Hepatocyte (in vitro differentiated cells): ENCODE measurements around the gene CELA2A. TPM values are rescaled to one million over a fixed set of nuclear protein-coding genes. Genes with fewer than 3 reads are reported as not detected.
"Not testable (repeated sequence)": the region's sequence is repeated elsewhere in the genome, so short reads cannot be mapped to it uniquely, and the experiment has no call there.

ENCODE experiments used
- DNase-seq: peaks from one replicate; pipeline ENCODE4 v3.0.0-alpha.2; 2016; ENCODE audit warnings: low spot score
- H2AFZ ChIP-seq: fragments of 200-600 bp; sonication (generic); 2 replicates; pipeline ENCODE4 v1.6.0; 2016; ENCODE audit warnings: antibody characterized with exemption, mild to moderate bottlenecking
- H3K27ac ChIP-seq: fragments of 200-600 bp; sonication (generic); 2 replicates; pipeline ENCODE4 v1.5.1; 2016; ENCODE audit warnings: mild to moderate bottlenecking
- H3K27me3 ChIP-seq: fragments of 200-600 bp; sonication (generic); 2 replicates; pipeline ENCODE4 v1.6.1; 2016
- H3K36me3 ChIP-seq: fragments of 200-600 bp; sonication (generic); replicated peaks from 2 replicates; pipeline ENCODE4 v1.5.1; 2016; ENCODE audit warnings: low read depth; ENCODE audit not compliant: insufficient read depth
- H3K4me1 ChIP-seq: fragments of 200-600 bp; sonication (generic); 2 replicates; pipeline ENCODE4 v1.5.1; 2016; ENCODE audit warnings: mild to moderate bottlenecking, moderate library complexity; ENCODE audit not compliant: insufficient read depth
- H3K4me2 ChIP-seq: fragments of 200-600 bp; sonication (generic); 2 replicates; pipeline ENCODE4 v1.6.0; 2016
- H3K4me3 ChIP-seq: fragments of 200-600 bp; sonication (generic); 2 replicates; pipeline ENCODE4 v1.5.1; 2016; ENCODE audit warnings: mild to moderate bottlenecking
- H3K79me2 ChIP-seq: fragments of 200-600 bp; sonication (generic); 2 replicates; pipeline ENCODE4 v1.6.0; 2017; ENCODE audit warnings: mild to moderate bottlenecking
- H3K9me2 ChIP-seq: fragments of 200-600 bp; sonication (generic); replicated peaks from 2 replicates; pipeline ENCODE4 v1.6.0; 2017; ENCODE audit warnings: mild to moderate bottlenecking; ENCODE audit not compliant: insufficient read depth
- H3K9me3 ChIP-seq: fragments of 200-600 bp; sonication (generic); 2 replicates; pipeline ENCODE4 v1.5.1; 2016; ENCODE audit warnings: low read depth, mild to moderate bottlenecking
- H4K20me1 ChIP-seq: fragments of 200-600 bp; sonication (generic); 2 replicates; pipeline ENCODE4 v1.6.0; 2016; ENCODE audit warnings: mild to moderate bottlenecking; ENCODE audit not compliant: insufficient read depth, poor library complexity, severe bottlenecking
- EZH2 ChIP-seq: fragments of 200-600 bp; sonication (generic); IDR thresholded peaks from 2 replicates; pipeline ENCODE4 v1.6.1; 2016; ENCODE audit warnings: antibody characterized with exemption, mild to moderate bottlenecking, borderline replicate concordance
- EZH2phosphoT487 ChIP-seq: fragments of 200-600 bp; sonication (generic); IDR thresholded peaks from one replicate; pipeline ENCODE4 v1.6.1; 2018; ENCODE audit warnings: antibody characterized with exemption, mild to moderate bottlenecking, low read depth, moderate library complexity; ENCODE audit not compliant: unreplicated experiment, severe bottlenecking
- WGBS: methylation state at CpG from one replicate; pipeline ENCODE4 v1.1.6; 2016; ENCODE audit warnings: low lambda C conversion rate; ENCODE audit errors: missing lambda C conversion rate; 5-methylcytosine and 5-hydroxymethylcytosine counted together
- polyA plus RNA-seq: library from polyadenylated mRNA; unstranded; fragments of >200 nt; fragmentation: Nextera tagmentation; extraction: Ambion mirVana; gene quantifications from 2 replicates; pipeline ENCODE4 v1.2.1, GENCODE V29; 2016
- total RNA-seq: library from RNA; depleted of rRNA; stranded (reverse); fragments of >200 nt; gene quantifications from 2 replicates; pipeline ENCODE4 v1.2.3, GENCODE V29; 2014
- TF ChIP-seq, protein P1 (sequence below): fragments of 200-600 bp; sonication (generic); IDR thresholded peaks from 2 replicates; pipeline ENCODE4 v1.5.1; 2016; ENCODE audit warnings: antibody characterized with exemption, mild to moderate bottlenecking; ENCODE audit not compliant: poor library complexity

Gene CELA2A
- total and polyA plus RNA-seq, 2 experiments from 2014 or later, result 2.2 to 5.6 TPM

DNA sequence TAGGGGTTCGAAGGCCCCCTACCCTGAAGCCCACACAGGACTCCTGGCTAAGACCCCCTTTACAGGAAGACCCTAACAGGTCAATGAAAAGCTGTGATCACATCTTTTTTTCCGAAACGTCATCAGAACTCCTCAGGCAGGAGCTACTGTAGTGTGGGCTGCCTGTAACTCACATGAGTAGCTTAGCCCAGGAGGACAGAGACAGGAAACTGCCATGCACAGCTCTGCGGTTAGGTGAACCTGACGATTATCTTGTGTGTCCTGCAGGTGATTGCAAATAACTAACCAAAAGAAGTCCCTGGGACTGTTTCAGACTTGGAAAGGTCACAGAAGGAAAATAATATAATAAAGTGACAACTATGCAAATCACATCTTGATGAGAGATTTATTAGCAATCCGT is 15.2 kb downstream of the CELA2A start:
- WGBS, result 80% methylated on average over 6 of the region's 6 CpGs
- H3K79me2 ChIP-seq, H2AFZ ChIP-seq, H3K4me2 ChIP-seq, H3K27ac ChIP-seq, H3K4me3 ChIP-seq, H3K9me3 ChIP-seq, H3K4me1 ChIP-seq, H3K27me3 ChIP-seq, DNase-seq, H3K9me2 ChIP-seq, H4K20me1 ChIP-seq, H3K36me3 ChIP-seq: not testable (repeated sequence)

DNA sequence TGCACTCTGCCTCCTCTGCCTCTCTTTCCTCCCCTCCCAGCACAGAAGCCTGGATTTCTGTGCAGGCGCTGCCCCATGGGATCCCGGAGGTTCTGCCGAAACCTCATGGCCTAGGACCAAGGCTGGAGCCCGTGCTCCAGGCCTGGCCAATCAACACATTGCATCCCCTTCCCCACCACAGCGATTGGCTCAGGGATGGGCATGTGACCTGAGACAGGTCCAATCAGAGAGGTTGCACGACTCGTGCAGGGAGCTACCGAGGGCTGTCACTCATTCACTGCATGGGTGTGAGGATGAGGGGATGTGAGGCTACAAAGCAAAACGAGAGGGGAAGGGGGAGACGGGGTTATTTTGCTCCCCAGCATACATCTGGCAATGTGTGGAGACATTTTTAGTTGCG is 16.1 kb downstream of the CELA2A start:
- H3K4me2 ChIP-seq, result no peak overlapping the region
- no peaks in the 10 kb centered on the region for H4K20me1 ChIP-seq
- H3K4me3 ChIP-seq, result no peak overlapping the region
- peaks cover 3% of the 10 kb centered on the region for H3K4me1 ChIP-seq
- H3K27ac ChIP-seq, result no peak overlapping the region
- DNase-seq, result no peak
- no peaks in the 10 kb centered on the region for H3K27me3 ChIP-seq
- no peaks in the 10 kb centered on the region for H3K79me2 ChIP-seq
- no peaks in the 10 kb centered on the region for H3K9me3 ChIP-seq
- 93% methylated on average over 11 of the region's 11 CpGs for WGBS
- TF ChIP-seq EZH2phosphoT487 (no peak), EZH2 (no peak)
- TF ChIP-seq, protein P1, sequence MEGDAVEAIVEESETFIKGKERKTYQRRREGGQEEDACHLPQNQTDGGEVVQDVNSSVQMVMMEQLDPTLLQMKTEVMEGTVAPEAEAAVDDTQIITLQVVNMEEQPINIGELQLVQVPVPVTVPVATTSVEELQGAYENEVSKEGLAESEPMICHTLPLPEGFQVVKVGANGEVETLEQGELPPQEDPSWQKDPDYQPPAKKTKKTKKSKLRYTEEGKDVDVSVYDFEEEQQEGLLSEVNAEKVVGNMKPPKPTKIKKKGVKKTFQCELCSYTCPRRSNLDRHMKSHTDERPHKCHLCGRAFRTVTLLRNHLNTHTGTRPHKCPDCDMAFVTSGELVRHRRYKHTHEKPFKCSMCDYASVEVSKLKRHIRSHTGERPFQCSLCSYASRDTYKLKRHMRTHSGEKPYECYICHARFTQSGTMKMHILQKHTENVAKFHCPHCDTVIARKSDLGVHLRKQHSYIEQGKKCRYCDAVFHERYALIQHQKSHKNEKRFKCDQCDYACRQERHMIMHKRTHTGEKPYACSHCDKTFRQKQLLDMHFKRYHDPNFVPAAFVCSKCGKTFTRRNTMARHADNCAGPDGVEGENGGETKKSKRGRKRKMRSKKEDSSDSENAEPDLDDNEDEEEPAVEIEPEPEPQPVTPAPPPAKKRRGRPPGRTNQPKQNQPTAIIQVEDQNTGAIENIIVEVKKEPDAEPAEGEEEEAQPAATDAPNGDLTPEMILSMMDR, result no peak
- H3K9me2 ChIP-seq, result no peaks in the 10 kb centered on the region
- H3K36me3 ChIP-seq, result no peaks in the 10 kb centered on the region
- no peak overlapping the region for H2AFZ ChIP-seq

DNA sequence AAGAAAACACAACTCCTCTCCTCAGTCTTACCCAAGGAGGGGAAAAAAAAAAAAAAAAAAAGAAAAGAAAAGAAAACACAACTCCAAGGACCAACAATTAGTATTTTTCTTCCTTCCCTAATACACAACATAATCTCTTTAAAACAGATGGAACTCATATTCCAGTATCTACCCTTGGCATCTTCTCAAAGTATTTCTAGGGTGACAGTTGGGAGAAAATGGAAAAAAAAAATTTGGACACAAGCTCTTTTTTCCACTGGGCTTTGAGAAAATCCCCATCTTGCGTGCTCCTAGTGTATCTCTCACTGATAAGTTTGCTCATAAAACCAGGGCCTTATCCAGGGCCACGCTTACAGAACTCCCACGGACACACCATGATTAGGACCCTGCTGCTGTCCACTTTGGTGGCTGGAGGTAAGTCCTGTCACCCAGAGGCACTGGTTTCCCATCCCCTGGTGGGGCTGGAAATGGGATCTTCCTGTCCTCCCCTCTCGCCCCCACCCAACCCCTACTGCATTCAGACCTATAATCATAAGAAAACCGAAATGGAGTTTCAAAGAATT is 19.3 kb downstream of the CELA2A start, which contains the start of gene CELA2B:
TSS of gene CELA2B (plus strand) at position 353 of the 563 bp plus-strand sequence. CDS start at position 375, 22 bp downstream.
- DNase-seq, result no peak
- H3K4me1 ChIP-seq, result peaks cover 3% of the 10 kb centered on the region
- H4K20me1 ChIP-seq, result no peaks in the 10 kb centered on the region
- no peak within 1 kb of the TSS for H3K27ac ChIP-seq
- H3K79me2 ChIP-seq, result no peaks in the 10 kb centered on the region
- no peak within 1 kb of the TSS for H3K4me3 ChIP-seq
- H3K36me3 ChIP-seq, result no peaks in the 10 kb centered on the region
- H3K9me3 ChIP-seq, result no peaks in the 10 kb centered on the region
- H3K27me3 ChIP-seq, result no peaks in the 10 kb centered on the region
- no peaks in the 10 kb centered on the region for H3K9me2 ChIP-seq
- TF ChIP-seq, protein P1, result no peak
- TF ChIP-seq EZH2 (no peak), EZH2phosphoT487 (no peak)
- 78% methylated on average over 5 of the region's 5 CpGs for WGBS
- no peak within 1 kb of the TSS for H3K4me2 ChIP-seq
- no peak within 1 kb of the TSS for H2AFZ ChIP-seq

DNA sequence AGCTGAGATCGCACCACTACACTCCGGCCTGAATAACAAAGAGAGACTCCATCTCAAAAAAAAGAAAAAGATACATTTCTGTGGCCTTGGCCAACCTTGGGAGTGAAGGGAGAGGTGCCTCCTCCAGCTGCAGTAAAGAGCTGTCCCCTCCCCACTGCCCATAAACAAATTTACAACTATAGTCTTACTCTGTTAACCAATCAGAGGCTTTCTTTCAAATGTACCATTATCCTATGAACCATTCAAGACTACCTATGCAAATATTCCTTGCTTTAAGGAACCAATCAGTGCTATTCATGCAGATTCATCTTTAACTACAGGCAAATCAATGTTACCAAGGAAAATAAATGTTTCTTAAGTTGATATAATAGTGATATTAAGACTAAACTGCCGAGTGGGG is 20.4 kb downstream of the CELA2A start:
- Histone ChIP-seq H3K27ac (no peak overlapping the region), H3K79me2 (no peaks in the 10 kb centered on the region), H3K27me3 (no peaks in the 10 kb centered on the region), H3K9me3 (no peaks in the 10 kb centered on the region), H2AFZ (no peak overlapping the region), H3K4me3 (no peak overlapping the region), H3K4me2 (no peak overlapping the region), H3K4me1 (peaks cover 3% of the 10 kb centered on the region), H4K20me1 (no peaks in the 10 kb centered on the region), H3K36me3 (no peaks in the 10 kb centered on the region), H3K9me2 (no peaks in the 10 kb centered on the region)
- TF ChIP-seq EZH2phosphoT487 (no peak), EZH2 (no peak)
- TF ChIP-seq, protein P1, result no peak
- WGBS, result 96% methylated on average over 3 of the region's 3 CpGs
- no peak for DNase-seq
